Body of pancreas (tissue), 4 donors: ENCODE results near the gene PTPN6. TPM values are rescaled to one million over a fixed set of nuclear protein-coding genes. Genes with fewer than 3 reads are reported as not detected.

Experiments used
- ATAC-seq: fragments of 150-250 bp; one replicate; pipeline ENCODE4 v1.9.1; 2016
- DNase-seq, 4 donors: peaks; one replicate each; pipeline ENCODE4 v3.0.0-alpha.2; 2019
- H3K27ac ChIP-seq, 4 donors: fragments of 200-600 bp; sonication (generic); 1 replicate in 3 of 4; 2 replicates in 1 of 4; pipeline versions ENCODE4 v1.5.1 to v1.6.1; 2016 to 2019; ENCODE audit warnings: mild to moderate bottlenecking in 1 of 4, mixed read lengths in 1 of 4, moderate library complexity in 1 of 4
- H3K27me3 ChIP-seq, 2 donors: fragments of 200-600 bp; sonication (generic); one replicate each; pipeline ENCODE4 v1.6.0; 2016; ENCODE audit warnings: mild to moderate bottlenecking in 1 of 2
- H3K36me3 ChIP-seq, 2 donors: fragments of 200-600 bp; sonication (generic); replicated peaks in 1 of 2; 2 replicates each; pipeline ENCODE4 v1.5.1; 2016; ENCODE audit warnings: low read depth in 2 of 2; ENCODE audit not compliant: insufficient read depth in 1 of 2
- H3K4me1 ChIP-seq: fragments of 200-600 bp; sonication (generic); one replicate; pipeline ENCODE4 v1.6.0; 2016
- H3K4me3 ChIP-seq, 2 donors: fragments of 200-600 bp; sonication (generic); 1 replicate in 1 of 2; 2 replicates in 1 of 2; pipeline ENCODE4 v1.5.1; 2016 to 2019
- H3K9me3 ChIP-seq, 3 donors: fragments of 200-600 bp; sonication (generic); 1 replicate in 2 of 3; 2 replicates in 1 of 3; pipeline ENCODE4 v1.5.1; 2016
- POLR2A ChIP-seq, 3 donors: fragments of 450-650 bp; IDR thresholded peaks; one replicate each; pipeline ENCODE4 v1.6.1; 2016; ENCODE audit warnings: antibody characterized with exemption in 3 of 3, mild to moderate bottlenecking in 2 of 3
- WGBS, 2 donors: methylation state at CpG; one replicate each; pipeline ENCODE4 v1.1.5; 2017; 5-methylcytosine and 5-hydroxymethylcytosine counted together
- intact Hi-C: fragments of 100-400 bp; cut with DNase I; formaldehyde crosslinking; loops from one replicate; pipeline ENCODE4 v1.15.1; 2023
- total RNA-seq, 2 donors: library from RNA; depleted of rRNA; stranded (reverse); fragments of >200 nt; gene quantifications; one replicate each; pipeline ENCODE4 v1.1.0, GENCODE V29; 2016
- TF ChIP-seq, protein P1 (sequence below), 7 experiments: fragments of 450-650 bp in 4 of 7; fragments of 200-600 bp in 3 of 7; sonication (generic) in 3 of 7; IDR thresholded peaks; one replicate each; pipeline ENCODE4 v1.5.1; 2016 to 2019; ENCODE audit warnings: antibody characterized with exemption in 7 of 7

The PTPN6 gene
- total RNA-seq, 2 donors from 2014 or later: 18.4 to 19.4 TPM

DNA sequence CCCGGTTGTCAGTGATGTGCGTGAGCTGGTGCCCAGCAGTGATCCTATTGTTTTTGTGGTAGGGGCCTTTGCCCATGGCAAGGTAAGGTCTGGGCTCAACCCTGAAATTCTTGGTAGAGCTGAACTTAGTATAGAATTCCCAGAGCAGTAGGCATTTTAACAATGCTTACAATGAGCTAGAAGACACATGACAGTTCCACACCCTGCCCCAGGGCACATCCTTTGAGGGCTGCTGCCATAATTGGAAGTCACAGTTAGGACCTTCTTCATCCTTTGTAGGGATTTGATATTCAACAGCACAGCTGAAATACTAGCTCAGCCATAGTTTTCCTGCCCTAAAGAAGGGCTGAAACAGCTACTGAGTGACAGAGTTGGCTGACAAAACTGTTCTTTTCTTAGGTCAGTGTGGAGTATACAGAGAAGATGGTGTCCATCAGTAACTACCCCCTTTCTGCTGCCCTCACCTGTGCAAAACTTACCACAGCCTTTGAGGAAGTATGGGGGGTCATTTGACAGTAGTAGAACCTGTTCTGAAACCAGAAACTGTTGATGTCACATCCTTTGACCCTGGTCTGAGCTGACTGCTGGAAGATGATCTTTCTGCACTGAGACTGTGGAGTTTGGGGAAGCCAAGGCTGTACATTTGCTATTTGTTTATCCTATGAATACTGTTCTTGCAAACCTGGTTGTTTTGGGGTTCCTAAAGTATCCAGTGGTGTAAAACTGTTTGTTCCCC is 24.3 kb downstream of the PTPN6 start:
- ATAC-seq (no peak), DNase-seq (no peak)
- WGBS, 2 donors: 69 to 80% methylated on average over 2 of the region's 2 CpGs
- Histone ChIP-seq H3K36me3 (peaks cover 11 to 35% of the 10 kb centered on the region in 2 donors), H3K4me3 (no peak overlapping the region), H3K4me1 (peaks cover 9% of the 10 kb centered on the region), H3K9me3 (no peaks in the 10 kb centered on the region), H3K27me3 (no peaks in the 10 kb centered on the region), H3K27ac (no peak overlapping the region)
- TF ChIP-seq POLR2A (IDR thresholded peaks at IDR 0.05): no peak
- TF ChIP-seq, protein P1, sequence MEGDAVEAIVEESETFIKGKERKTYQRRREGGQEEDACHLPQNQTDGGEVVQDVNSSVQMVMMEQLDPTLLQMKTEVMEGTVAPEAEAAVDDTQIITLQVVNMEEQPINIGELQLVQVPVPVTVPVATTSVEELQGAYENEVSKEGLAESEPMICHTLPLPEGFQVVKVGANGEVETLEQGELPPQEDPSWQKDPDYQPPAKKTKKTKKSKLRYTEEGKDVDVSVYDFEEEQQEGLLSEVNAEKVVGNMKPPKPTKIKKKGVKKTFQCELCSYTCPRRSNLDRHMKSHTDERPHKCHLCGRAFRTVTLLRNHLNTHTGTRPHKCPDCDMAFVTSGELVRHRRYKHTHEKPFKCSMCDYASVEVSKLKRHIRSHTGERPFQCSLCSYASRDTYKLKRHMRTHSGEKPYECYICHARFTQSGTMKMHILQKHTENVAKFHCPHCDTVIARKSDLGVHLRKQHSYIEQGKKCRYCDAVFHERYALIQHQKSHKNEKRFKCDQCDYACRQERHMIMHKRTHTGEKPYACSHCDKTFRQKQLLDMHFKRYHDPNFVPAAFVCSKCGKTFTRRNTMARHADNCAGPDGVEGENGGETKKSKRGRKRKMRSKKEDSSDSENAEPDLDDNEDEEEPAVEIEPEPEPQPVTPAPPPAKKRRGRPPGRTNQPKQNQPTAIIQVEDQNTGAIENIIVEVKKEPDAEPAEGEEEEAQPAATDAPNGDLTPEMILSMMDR (IDR thresholded peaks at IDR 0.05): no peak
- intact Hi-C loops: no loop called here

DNA sequence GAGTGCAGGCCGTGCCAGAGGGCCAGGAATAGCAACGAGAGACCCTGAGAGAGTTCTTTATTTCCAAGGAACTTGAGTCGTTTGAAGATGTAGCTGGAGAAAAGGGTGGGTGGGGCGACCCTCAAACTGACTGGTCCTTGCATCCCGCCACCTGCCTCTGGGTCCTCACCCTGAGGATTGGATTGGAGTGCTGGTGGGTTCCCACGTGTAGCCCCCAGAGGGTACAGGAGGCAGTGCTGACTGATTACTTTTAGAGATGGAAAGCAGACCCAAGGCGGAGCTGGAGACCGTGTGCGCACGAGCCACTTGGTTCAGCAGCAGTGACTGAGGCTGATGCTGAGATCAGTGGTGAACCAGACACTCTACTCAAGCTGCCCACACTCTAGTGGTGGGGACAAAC is 26.5 kb downstream of the PTPN6 start:
- ATAC-seq: no peak
- Histone ChIP-seq H3K4me1 (no peaks in the 10 kb centered on the region), H3K27me3 (no peaks in the 10 kb centered on the region), H3K36me3 (peaks cover 11 to 38% of the 10 kb centered on the region in 2 donors), H3K9me3 (no peaks in the 10 kb centered on the region), H3K4me3 (no peak overlapping the region), H3K27ac (no peak overlapping the region)
- intact Hi-C loops: no loop called here
- 73 to 74% methylated on average over 7 to 10 of the region's 10 CpGs for WGBS, 2 donors
- TF ChIP-seq, protein P1 (IDR thresholded peaks at IDR 0.05): no peak
- no peak for TF ChIP-seq POLR2A (IDR thresholded peaks at IDR 0.05)
- DNase-seq: no peak

DNA sequence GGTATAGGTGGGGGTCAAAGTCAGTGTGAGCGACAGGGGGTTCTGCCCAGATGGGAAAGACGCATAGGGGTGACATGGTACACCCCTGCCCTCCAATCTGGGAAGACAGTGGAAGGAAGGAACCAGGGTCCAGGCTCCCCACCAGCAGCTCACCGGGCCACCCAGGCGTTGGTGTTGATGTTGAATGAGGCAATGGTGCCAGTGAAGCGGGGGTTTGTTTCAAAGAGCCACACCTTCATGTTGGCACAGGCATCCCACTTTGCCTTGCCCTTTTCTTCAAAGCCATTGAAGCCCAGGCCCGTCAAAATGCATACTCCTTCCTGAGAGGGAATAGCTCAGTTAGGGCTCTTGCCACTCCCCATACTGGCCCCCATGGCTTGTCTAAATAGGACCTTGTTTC is 27.0 kb downstream of the PTPN6 start:
- no peak for DNase-seq
- no peak for ATAC-seq
- no peak for TF ChIP-seq POLR2A (IDR thresholded peaks at IDR 0.05)
- TF ChIP-seq, protein P1 (IDR thresholded peaks at IDR 0.05): no peak
- intact Hi-C loops: no loop called here
- WGBS, 2 donors: 82 to 91% methylated on average over 6 of the region's 6 CpGs
- no peaks in the 10 kb centered on the region for H3K4me1 ChIP-seq
- H3K27me3 ChIP-seq: no peaks in the 10 kb centered on the region
- H3K27ac ChIP-seq: no peak overlapping the region
- H3K4me3 ChIP-seq: no peak overlapping the region
- no peaks in the 10 kb centered on the region for H3K9me3 ChIP-seq
- peaks cover 11 to 38% of the 10 kb centered on the region in 2 donors for H3K36me3 ChIP-seq

DNA sequence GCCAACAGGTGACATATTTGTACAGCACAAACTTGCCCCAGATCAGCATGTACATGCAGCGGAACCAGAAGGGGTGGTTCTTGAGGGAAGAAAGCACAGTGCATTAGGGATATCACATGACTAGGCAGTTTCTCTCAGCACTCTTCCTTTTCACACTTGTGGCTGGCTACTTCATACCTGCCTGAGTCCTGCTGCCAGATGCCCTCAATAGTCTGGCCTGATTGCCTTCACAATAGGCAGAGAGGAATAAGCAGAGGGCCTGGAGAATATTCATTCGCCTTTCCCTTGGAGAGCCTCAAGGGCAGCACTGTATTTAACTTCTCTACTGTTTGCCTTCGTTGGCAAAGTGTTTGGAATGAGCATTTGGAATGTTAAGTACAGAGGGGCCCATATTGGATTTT is 27.5 kb downstream of the PTPN6 start:
- intact Hi-C loops: no loop called here
- TF ChIP-seq, protein P1 (IDR thresholded peaks at IDR 0.05): no peak
- TF ChIP-seq POLR2A (IDR thresholded peaks at IDR 0.05): no peak
- Histone ChIP-seq H3K4me3 (no peak overlapping the region), H3K36me3 (peaks cover 11 to 38% of the 10 kb centered on the region in 2 donors), H3K27me3 (no peaks in the 10 kb centered on the region), H3K4me1 (no peaks in the 10 kb centered on the region), H3K9me3 (no peaks in the 10 kb centered on the region), H3K27ac (no peak overlapping the region)
- ATAC-seq (peak; percentile 19), DNase-seq (no peak)
- 65 to 74% methylated on average over 2 to 3 of the region's 3 CpGs for WGBS, 2 donors

GRCh38 chr12:6979021-6979420 is 27.9 kb downstream of the PTPN6 start:
- Histone ChIP-seq H3K9me3 (no peaks in the 10 kb centered on the region), H3K27ac (no peak overlapping the region), H3K4me3 (no peak overlapping the region), H3K36me3 (peaks cover 11 to 36% of the 10 kb centered on the region in 2 donors), H3K4me1 (no peaks in the 10 kb centered on the region), H3K27me3 (no peaks in the 10 kb centered on the region)
- intact Hi-C loops: no loop called here
- no peak for DNase-seq
- WGBS, 2 donors: 46 to 53% methylated on average over 6 of the region's 6 CpGs
- no peak for ATAC-seq
- TF ChIP-seq, protein P1 (IDR thresholded peaks at IDR 0.05): no peak
- TF ChIP-seq POLR2A (IDR thresholded peaks at IDR 0.05): no peak
